Measurements from ENCODE around the gene IGSF21. TPM values are rescaled to one million over a fixed set of nuclear protein-coding genes. Genes with fewer than 3 reads are reported as not detected.

The IGSF21 gene
- polyA plus RNA-seq, 1 experiment = not detected

DNA sequence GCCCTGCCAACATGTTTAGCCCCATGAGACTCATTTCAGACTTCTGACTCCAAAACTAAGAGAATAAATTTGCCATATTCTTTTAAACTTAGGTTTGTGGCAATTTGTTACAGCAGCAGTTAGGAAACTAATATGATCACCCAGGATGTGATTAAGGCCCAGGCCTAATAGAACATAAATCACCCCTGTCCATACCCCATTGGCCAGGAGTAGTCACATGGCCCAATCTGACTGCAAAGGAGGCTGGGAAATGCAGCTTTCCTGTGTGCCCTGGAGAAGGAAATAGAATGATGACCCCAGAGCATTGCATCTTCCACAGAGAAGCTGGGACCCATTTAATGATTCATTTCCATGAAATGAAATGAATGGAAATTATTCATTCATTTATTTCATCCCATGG lies 272.7 kb downstream of the IGSF21 start:
- ChIA-PET POLR2A (no interaction called here), CTCF (no interaction called here)
- DNase-seq (ENCODE audit: low read depth, low spot score) = no peak
- H3K27ac ChIP-seq (ENCODE audit: low read depth, low read length) = no peak overlapping the region
- H3K9me3 ChIP-seq (ENCODE audit: control insufficient read depth, insufficient read depth, low read length) = peaks cover 44% of the 10 kb centered on the region
- H3K27me3 ChIP-seq (ENCODE audit: control insufficient read depth, insufficient read depth, low read length) = no peaks in the 10 kb centered on the region
- TF ChIP-seq CTCF (IDR thresholded peaks at IDR 0.05; ENCODE audit: low read depth, low read length) = no peak
- H3K4me3 ChIP-seq (ENCODE audit: low read depth, low read length) = no peak overlapping the region

GRCh38 chr1:18384059-18384458 lies 276.5 kb downstream of the IGSF21 start:
- peaks cover 17% of the 10 kb centered on the region for H3K9me3 ChIP-seq (ENCODE audit: control insufficient read depth, insufficient read depth, low read length)
- ChIA-PET POLR2A (no interaction called here), CTCF (no interaction called here)
- no peaks in the 10 kb centered on the region for H3K27me3 ChIP-seq (ENCODE audit: control insufficient read depth, insufficient read depth, low read length)
- H3K27ac ChIP-seq (ENCODE audit: low read depth, low read length) = no peak overlapping the region
- no peak overlapping the region for H3K4me3 ChIP-seq (ENCODE audit: low read depth, low read length)
- no peak for TF ChIP-seq CTCF (IDR thresholded peaks at IDR 0.05; ENCODE audit: low read depth, low read length)
- DNase-seq (ENCODE audit: low read depth, low spot score) = no peak

DNA sequence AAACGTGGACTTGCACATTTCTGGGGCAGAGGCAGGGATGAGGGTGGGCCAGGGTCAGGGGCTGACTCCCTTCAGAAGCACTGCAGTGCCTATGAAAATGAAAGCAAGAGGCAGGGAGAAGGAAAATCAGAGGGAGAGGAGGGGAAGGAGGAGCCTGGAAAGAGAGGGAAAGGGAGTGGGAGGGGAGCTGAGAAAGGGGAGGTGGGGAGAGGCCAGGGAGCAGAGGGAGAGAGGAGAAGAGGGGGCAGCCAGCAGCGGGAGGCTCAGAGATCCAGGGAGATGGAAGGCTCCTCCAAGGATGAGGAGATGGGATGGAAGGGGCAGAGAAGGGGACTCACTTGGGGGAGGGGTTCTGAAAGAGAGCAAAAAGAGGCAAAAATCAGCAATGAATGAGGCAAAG lies 276.9 kb downstream of the IGSF21 start:
- H3K27me3 ChIP-seq (ENCODE audit: control insufficient read depth, insufficient read depth, low read length) = no peaks in the 10 kb centered on the region
- CTCF ChIA-PET = no interaction called here
- POLR2A ChIA-PET = no interaction called here
- no peak overlapping the region for H3K27ac ChIP-seq (ENCODE audit: low read depth, low read length)
- H3K9me3 ChIP-seq (ENCODE audit: control insufficient read depth, insufficient read depth, low read length) = peaks cover 14% of the 10 kb centered on the region
- no peak for TF ChIP-seq CTCF (IDR thresholded peaks at IDR 0.05; ENCODE audit: low read depth, low read length)
- no peak for DNase-seq (ENCODE audit: low read depth, low spot score)
- H3K4me3 ChIP-seq (ENCODE audit: low read depth, low read length) = no peak overlapping the region

GRCh38 chr1:18385239-18385790 lies 277.7 kb downstream of the IGSF21 start:
- CTCF ChIA-PET = no interaction called here
- H3K4me3 ChIP-seq (ENCODE audit: low read depth, low read length) = no peak overlapping the region
- no peak for DNase-seq (ENCODE audit: low read depth, low spot score)
- no peaks in the 10 kb centered on the region for H3K27me3 ChIP-seq (ENCODE audit: control insufficient read depth, insufficient read depth, low read length)
- peaks cover 14% of the 10 kb centered on the region for H3K9me3 ChIP-seq (ENCODE audit: control insufficient read depth, insufficient read depth, low read length)
- POLR2A ChIA-PET = no interaction called here
- no peak overlapping the region for H3K27ac ChIP-seq (ENCODE audit: low read depth, low read length)
- no peak for TF ChIP-seq CTCF (IDR thresholded peaks at IDR 0.05; ENCODE audit: low read depth, low read length)

GRCh38 chr1:18386591-18386990 lies 279.0 kb downstream of the IGSF21 start:
- POLR2A ChIA-PET = no interaction called here

More at GRCh38 chr1:18386591-18386990, 279.0 kb downstream of the IGSF21 start:
- no peak for DNase-seq (ENCODE audit: low read depth, low spot score)
- no peak overlapping the region for H3K27ac ChIP-seq (ENCODE audit: low read depth, low read length)
- H3K27me3 ChIP-seq (ENCODE audit: control insufficient read depth, insufficient read depth, low read length) = no peaks in the 10 kb centered on the region
- no peak overlapping the region for H3K4me3 ChIP-seq (ENCODE audit: low read depth, low read length)
- no peak for TF ChIP-seq CTCF (IDR thresholded peaks at IDR 0.05; ENCODE audit: low read depth, low read length)
- CTCF ChIA-PET = no interaction called here
- peaks cover 19% of the 10 kb centered on the region for H3K9me3 ChIP-seq (ENCODE audit: control insufficient read depth, insufficient read depth, low read length)
